Left ventricle myocardium inferior (tissue), 1 donor: ENCODE data around the gene RAB8A. TPM values are rescaled to one million over a fixed set of nuclear protein-coding genes. Genes with fewer than 3 reads are reported as not detected.

Source experiments
- DNase-seq: peaks from one replicate; pipeline ENCODE4 v3.0.0-alpha.2; 2020
- H3K27ac ChIP-seq: fragments of 200-600 bp; replicated peaks from 2 replicates; pipeline ENCODE4 v1.8.0; 2021
- H3K27me3 ChIP-seq: fragments of 200-600 bp; 2 replicates; pipeline ENCODE4 v1.8.0; 2021; ENCODE audit warnings: low read depth
- H3K36me3 ChIP-seq: fragments of 200-600 bp; 2 replicates; pipeline ENCODE4 v1.8.0; 2021
- H3K4me1 ChIP-seq: fragments of 200-600 bp; 2 replicates; pipeline ENCODE4 v1.8.0; 2021
- H3K4me3 ChIP-seq: fragments of 200-600 bp; 2 replicates; pipeline ENCODE4 v1.8.0; 2021; ENCODE audit warnings: mild to moderate bottlenecking, moderate library complexity
- H3K9me3 ChIP-seq: fragments of 200-600 bp; replicated peaks from 2 replicates; pipeline ENCODE4 v1.8.0; 2021
- CTCF ChIP-seq: fragments of 200-600 bp; IDR thresholded peaks from 2 replicates; pipeline ENCODE4 v1.8.0; 2021; ENCODE audit warnings: antibody characterized with exemption, mild to moderate bottlenecking, borderline replicate concordance
- intact Hi-C: fragments of 100-400 bp; cut with micrococcal nuclease; formaldehyde crosslinking; loops from one replicate; pipeline ENCODE4 v1.11.0; 2022
- total RNA-seq: library from RNA; stranded (reverse); fragmentation: NEBNext Ultra II Directional; extraction: Animal tissue kit (Norgen Biotek cat#: 25700); gene quantifications from one replicate; pipeline ENCODE4 v1.2.1, GENCODE V29; 2021
- donor health status: DM: no; HTN: yes; CAD: no; lungs with severe emphysema.

RAB8A gene
- total RNA-seq, 1 donor from 2014 or later = 17.7 TPM

GRCh38 chr19:16155128-16155527, 43.4 kb downstream of the RAB8A start:
- H3K4me1 ChIP-seq = no peaks in the 10 kb centered on the region
- no peak for DNase-seq
- no peaks in the 10 kb centered on the region for H3K36me3 ChIP-seq
- no peak for TF ChIP-seq CTCF
- peaks cover 18% of the 10 kb centered on the region for H3K27me3 ChIP-seq
- no peaks in the 10 kb centered on the region for H3K9me3 ChIP-seq
- H3K4me3 ChIP-seq = no peak overlapping the region
- no peak overlapping the region for H3K27ac ChIP-seq
- intact Hi-C loops = no loop called here

GRCh38 chr19:16156904-16157303, 45.2 kb downstream of the RAB8A start:
- no peaks in the 10 kb centered on the region for H3K9me3 ChIP-seq
- no peak for DNase-seq
- H3K27me3 ChIP-seq = peaks cover 18% of the 10 kb centered on the region
- H3K36me3 ChIP-seq = no peaks in the 10 kb centered on the region
- intact Hi-C loops = no loop called here
- TF ChIP-seq CTCF = no peak
- no peak overlapping the region for H3K4me3 ChIP-seq
- H3K27ac ChIP-seq = no peak overlapping the region
- no peaks in the 10 kb centered on the region for H3K4me1 ChIP-seq

- DNase-seq = no peak
- no peak for TF ChIP-seq CTCF
- peaks cover 18% of the 10 kb centered on the region for H3K27me3 ChIP-seq
- H3K27ac ChIP-seq = no peak overlapping the region
- no peaks in the 10 kb centered on the region for H3K4me1 ChIP-seq
- no peaks in the 10 kb centered on the region for H3K36me3 ChIP-seq
- intact Hi-C loops = no loop called here
- no peaks in the 10 kb centered on the region for H3K9me3 ChIP-seq
- no peak overlapping the region for H3K4me3 ChIP-seq
These were observed 45.9 kb downstream of the RAB8A start for GRCh38 chr19:16157601-16158000.

GRCh38 chr19:16159655-16160054, 48.0 kb downstream of the RAB8A start:
- H3K27ac ChIP-seq = no peak overlapping the region
- H3K9me3 ChIP-seq = no peaks in the 10 kb centered on the region
- H3K36me3 ChIP-seq = no peaks in the 10 kb centered on the region
- no peak overlapping the region for H3K4me3 ChIP-seq
- H3K4me1 ChIP-seq = no peaks in the 10 kb centered on the region
- H3K27me3 ChIP-seq = peaks cover 18% of the 10 kb centered on the region
- no peak for DNase-seq
- intact Hi-C loops = no loop called here
- TF ChIP-seq CTCF = no peak

- Histone ChIP-seq H3K9me3 (no peaks in the 10 kb centered on the region), H3K4me1 (no peaks in the 10 kb centered on the region), H3K4me3 (no peak overlapping the region), H3K27ac (no peak overlapping the region), H3K27me3 (peaks cover 11% of the 10 kb centered on the region), H3K36me3 (no peaks in the 10 kb centered on the region)
- no peak for TF ChIP-seq CTCF
- DNase-seq = no peak
- intact Hi-C loops = no loop called here
These were observed 48.8 kb downstream of the RAB8A start for GRCh38 chr19:16160445-16160942.
